K562 (cell line): ENCODE results near the gene PRR14L.

Source experiments
- BRCA1 ChIP-seq, 2 experiments: fragments of 450-650 bp in 1 of 2; sonication (generic) in 1 of 2; formaldehyde crosslinking in 1 of 2; IDR thresholded peaks; 2 replicates each; pipeline versions ENCODE4 v1.5.0 to v1.6.1; 2017 to 2020; ENCODE audit warnings: mild to moderate bottlenecking in 1 of 2, missing genetic modification reagents in 1 of 2
- CBX8 ChIP-seq: fragments of 200-600 bp; sonication (generic); IDR thresholded peaks from 2 replicates; pipeline ENCODE4 v1.6.1; 2012; ENCODE audit warnings: borderline replicate concordance, mixed run types, low read depth, mild to moderate bottlenecking, moderate library complexity, mixed read lengths, low read length, control low read depth, inconsistent platforms; ENCODE audit not compliant: poor library complexity, severe bottlenecking; ENCODE audit errors: extremely low read depth
- CTCF ChIP-seq, 3 experiments: IDR thresholded peaks in 2 of 3; conservative IDR thresholded peaks in 1 of 3; 2 replicates each; pipeline ENCODE4 v1.5.1; 2011 to 2012; ENCODE audit warnings: low read length in 3 of 3, mild to moderate bottlenecking in 3 of 3, control low read depth in 2 of 3, improper control_type of control experiment in 1 of 3, inconsistent platforms in 1 of 3, low read depth in 1 of 3, mixed read lengths in 1 of 3, moderate library complexity in 1 of 3; ENCODE audit not compliant: insufficient read depth in 2 of 3
- GABPA ChIP-seq: fragments of 200-800 bp; sonication (Bioruptor generic); conservative IDR thresholded peaks from 2 replicates; pipeline ENCODE4 v1.6.1; 2016; ENCODE audit warnings: low read depth, missing genetic modification characterization, missing compliant biosample characterization
- HDGF ChIP-seq: fragments of 450-650 bp; IDR thresholded peaks from 2 replicates; pipeline ENCODE4 v1.6.1; 2016
- NFIC ChIP-seq: fragments of 450-650 bp; IDR thresholded peaks from 2 replicates; pipeline ENCODE4 v1.6.1; 2017; ENCODE audit warnings: mild to moderate bottlenecking, inconsistent platforms
- ZKSCAN1 ChIP-seq: fragments of 150-350 bp; IDR thresholded peaks from 2 replicates; pipeline ENCODE4 v1.6.1; 2016; ENCODE audit warnings: low read depth, low read length

DNA sequence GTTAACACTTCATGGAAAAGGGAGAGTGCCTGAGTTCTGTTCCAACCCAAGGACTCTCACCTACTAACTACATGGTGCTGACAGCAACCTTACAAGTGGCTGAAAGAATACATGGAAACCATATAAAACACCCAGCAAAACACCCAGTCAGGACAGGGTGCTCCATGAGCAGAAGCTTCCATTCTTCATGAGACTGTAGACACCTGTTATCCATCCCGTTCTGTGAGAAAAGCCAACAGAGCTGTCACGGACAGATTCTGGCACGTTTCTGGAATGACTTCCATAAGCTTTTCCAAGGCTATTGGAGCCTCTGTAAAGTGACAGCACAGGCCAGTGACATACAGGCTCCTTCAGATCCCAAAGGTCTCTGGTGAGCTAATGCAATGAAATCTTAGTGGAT is 23.2 kb downstream of the PRR14L start:
- TF ChIP-seq HDGF (no peak), ZKSCAN1 (no peak), GABPA (tag) (no peak), CTCF (IDR thresholded peaks at IDR 0.05 in 2 of 3, conservative IDR thresholded peaks at IDR 0.05 in 1 of 3; ENCODE audit: insufficient read depth in 2 of 3, low read depth in 1 of 3, low read length in 3 of 3) (no peak), CBX8 (no peak), BRCA1 (IDR thresholded peaks at IDR 0.05) (no peak), BRCA1 (CRISPR knock-in tag; IDR thresholded peaks at IDR 0.05) (no peak), NFIC (no peak)
